NCI-H82 treated with DMSO at 0.1 percent for 48 hours (cell line): ENCODE measurements around the gene MACC1.

ENCODE experiments used
- DNase-seq: peaks from one replicate; lab custom pipeline; 2025; ENCODE audit not compliant: unreplicated experiment; lab: John Stamatoyannopoulos, UW

Gene MACC1

GRCh38 chr7:20085086-20085485 is 132.1 kb downstream of the MACC1 start:
- no peak for DNase-seq
